Activated CD8-positive, alpha-beta memory T cell treated with anti-CD3 and anti-CD28 coated beads for 1 hour (primary cell): ENCODE data around the gene NF2.

Experiments
- DNase-seq, 2 donors: peaks; one replicate each; pipeline ENCODE4 v3.0.0-alpha.2; 2020; ENCODE audit warnings: low read depth in 1 of 2; ENCODE audit errors: extremely low read depth in 1 of 2

Gene NF2

DNA sequence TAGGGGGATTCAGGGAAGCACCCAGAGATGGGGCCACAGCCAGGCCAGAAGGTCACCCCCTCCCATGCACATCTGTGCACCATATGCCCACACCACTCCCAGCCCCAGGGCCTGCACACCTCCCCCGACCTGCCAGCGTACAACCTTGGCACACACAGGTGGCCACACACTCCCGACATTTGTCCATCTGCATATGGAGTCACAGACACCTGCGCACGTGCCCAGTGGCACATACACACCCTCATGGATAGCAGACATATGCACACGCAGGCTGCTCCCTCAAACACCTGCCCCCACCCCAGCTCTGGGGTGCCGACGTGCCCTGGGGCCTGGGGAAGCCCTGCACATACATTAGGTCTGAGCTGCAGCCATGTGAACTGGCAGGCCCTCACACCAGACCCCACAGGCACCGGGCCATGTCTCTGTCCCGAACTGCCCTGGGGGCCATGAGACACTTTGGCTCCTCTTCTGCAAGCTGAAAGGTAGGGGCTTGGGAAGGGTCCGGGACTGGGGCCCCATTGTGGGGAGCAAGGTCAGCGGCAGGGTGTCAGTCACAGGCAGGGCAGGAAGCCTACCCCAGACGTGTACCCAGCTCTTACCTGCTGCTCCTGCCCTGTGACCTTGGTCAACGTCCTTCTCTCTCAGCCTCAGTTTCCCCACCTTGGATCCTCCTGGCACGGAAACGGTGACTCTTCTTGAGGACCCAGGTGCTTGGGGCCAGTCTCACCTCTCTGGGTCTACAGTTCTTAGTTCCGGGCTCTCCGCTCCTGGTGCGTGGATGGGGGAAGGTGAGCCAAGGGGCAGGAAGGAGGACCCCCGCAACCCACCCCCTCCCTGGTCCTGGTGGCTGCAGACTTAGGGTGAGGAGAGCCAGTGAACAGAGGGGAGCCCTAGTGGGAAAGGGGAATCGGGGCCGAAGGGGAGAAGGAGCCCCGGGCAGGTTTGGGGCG is 115.8 kb downstream of the NF2 start:
- DNase-seq = no peak

DNA sequence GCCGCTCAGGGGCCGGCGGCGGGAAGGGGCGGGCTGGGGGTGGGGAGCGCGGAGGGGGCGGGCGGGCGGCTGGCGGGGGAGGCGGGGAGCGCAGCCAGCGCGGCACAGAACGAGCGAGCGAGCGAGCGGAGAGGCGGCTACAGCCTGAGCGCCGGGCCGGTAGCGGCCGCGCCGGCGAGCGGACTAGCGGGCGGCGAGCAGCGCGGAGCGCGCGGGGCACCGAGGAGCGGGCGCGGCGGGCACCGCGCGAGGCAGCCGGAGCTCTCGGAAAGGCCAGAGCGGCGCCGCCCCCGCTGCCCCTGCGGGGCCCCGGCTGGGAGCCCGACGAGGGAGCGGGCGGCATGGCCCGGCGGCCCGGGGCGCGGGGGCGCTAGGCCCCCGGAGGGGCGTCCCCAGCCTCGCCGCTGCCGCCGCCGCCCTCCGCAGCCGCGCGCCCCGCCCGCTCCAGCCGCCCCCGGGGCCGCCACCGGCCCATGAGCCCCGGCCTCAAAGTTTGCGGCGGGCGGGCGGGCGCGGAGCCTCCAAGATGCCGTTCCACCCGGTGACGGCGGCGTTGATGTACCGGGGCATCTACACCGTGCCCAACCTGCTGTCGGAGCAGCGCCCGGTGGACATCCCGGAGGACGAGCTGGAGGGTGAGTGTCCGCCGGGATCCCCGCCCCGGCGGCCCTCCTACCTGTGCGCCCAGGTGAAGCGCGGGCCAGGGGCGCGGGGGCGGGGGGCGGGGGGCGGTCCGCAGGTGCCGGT is 116.6 kb downstream of the NF2 start, which contains the start of gene CABP7:
Gene CABP7, plus strand, starts transcription at position 105 of the 747 bp plus-strand sequence. Its CDS starts 422 bp downstream, at position 527.
- DNase-seq = no peak

DNA sequence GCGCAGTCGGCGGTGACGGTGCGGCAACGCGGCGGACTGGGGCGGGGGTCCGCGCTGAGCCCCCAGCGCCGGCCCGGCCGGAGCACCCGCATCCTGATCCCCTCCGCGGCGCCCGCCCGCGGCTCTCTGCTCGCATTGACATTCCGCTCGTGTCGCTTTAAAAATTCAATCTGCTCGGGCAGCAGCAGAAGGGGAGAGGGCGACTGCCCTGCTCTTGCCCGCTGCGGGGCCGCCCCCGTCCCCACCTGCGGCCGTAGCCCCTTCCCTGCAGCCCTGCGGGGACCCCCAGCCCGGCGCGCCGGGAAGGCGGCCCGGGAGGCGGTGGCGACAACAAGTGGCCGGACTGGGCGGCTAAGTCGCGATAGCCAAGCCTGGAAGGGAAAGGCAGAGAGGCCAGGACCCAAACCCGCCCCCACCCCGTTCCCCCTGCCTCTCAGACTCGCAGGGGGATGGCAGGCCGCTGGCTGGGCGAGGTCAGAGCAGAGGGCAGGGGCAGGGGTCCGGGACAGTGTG is 117.4 kb downstream of the NF2 start:
- DNase-seq = no peak

DNA sequence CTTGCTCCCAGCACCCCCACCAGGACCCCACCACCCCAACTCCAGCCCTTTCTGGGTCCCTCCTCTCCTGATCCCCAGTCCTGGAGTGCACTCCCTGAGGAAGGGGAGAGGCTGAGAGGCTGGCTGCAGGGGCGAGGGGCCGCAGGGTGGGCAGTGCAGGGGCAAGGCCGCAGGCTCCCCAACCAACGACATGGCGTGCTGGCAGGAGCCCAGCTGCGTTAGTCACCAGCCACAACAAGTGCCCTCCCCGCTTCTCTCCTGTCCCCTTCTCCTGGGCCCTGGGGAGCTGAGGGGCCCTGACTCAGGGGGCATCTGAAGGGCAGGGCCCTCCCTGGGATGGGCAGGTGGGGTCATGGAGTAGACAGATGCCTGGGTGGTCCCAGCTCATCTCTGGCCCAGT is 118.7 kb downstream of the NF2 start:
- no peak for DNase-seq

DNA sequence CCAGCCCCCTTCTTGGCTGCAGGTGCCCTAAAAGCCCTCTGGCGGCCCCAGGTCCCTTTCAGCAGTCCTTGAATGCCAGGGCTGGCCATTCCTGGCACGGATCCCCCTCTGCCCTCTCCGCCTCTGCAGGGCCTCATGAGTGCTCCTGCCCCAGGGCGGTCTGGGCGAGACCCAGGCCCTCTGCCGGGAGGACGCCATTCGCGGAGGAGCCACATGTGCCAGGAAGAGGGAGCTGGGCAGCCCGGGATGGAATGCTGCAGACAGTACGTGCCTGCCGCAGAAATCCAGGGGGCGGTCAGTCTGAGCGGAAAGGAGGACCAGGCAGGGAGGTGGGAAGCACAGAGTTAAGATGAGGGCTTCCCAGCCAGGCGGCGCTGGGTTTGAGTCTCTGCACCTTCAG is 119.2 kb downstream of the NF2 start:
- DNase-seq = no peak

DNA sequence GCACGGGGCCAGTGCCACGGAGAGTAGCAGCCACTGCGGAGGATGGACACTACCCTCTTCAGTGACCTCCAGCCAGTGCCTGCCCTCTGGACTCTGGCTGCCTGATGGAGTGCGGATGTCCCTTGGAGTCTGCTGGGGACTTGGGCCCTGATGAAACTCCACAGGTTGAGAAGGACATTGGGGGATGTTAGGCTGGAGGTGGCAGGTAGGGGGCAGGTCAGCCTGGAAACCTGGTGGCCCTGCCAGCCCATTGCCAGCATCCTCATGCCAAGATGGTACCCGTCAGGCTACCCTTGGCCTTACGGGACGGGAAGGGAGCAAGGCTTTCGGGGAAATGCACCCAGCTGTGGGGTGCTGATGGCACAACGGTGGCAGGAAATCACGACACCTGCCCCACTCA is 120.3 kb downstream of the NF2 start:
- no peak for DNase-seq

DNA sequence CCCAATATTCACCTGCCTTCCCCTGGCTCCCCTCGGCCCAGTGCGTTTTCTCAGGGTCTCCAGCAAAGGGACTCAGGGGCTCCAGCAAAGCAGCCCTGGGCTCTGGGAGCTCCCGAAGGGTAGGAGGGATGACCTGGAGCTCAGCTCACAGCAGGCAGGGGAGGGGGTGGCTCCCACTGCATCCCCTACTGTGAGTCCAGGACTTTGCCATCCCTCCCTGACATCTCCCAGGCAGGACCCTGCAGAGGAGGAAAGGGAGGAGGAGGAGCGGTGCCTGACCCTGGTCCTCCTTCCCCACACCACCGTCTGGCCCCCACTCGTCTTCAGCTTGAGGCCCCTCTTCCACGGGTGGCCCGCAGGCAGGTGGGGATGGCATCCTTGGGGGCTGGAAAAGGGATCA is 121.4 kb downstream of the NF2 start:
- no peak for DNase-seq

DNA sequence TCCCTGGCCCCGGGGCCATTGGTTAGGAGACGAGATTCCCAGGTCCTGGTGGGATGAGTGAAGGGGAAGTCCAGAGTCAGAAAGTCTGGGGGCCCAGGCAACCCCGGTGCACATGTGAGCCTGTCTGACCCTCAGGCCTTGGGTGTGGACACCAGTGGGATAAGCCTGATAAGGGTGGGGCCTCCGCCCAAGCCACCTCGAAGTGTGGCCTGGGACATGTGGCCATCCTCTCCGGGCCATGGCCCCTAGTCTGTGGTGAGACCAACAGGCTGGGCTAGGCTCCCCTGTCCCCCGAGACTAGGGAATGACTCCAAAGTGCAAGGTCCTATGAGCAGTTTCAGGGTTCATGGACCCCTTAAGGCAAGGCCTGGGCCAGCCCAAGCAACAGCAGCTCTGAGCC is 122.7 kb downstream of the NF2 start:
- no peak for DNase-seq

DNA sequence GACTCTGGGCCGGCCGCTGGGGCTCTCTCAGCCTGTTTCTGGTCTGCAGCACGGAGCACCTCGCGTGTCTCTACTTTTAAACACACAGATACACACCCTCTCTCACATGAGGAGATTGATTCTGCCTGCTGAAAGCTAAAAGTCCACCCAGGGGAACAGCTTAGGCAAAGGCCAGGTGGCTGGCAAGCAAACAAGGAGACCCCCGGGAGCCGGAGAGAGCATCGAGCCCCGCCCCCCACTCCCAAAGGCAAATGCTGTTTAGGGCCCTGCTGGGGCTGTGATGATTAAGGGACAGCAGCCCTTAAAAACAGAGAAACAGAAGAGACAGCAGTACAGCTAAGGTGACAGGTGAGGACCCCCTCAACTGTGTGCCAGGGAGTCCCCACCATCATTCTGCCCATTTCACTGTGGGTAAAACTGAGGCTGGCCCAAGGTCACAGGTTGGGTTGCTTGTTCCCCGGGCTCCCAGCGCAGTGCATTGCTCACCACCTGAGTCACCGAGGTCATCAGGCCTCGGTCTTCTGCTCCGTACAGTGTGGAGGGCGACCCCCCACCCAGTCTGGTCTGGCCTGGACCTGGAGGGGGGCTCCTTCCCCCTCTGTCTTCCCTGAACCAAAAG is 123.2 kb downstream of the NF2 start:
- no peak for DNase-seq

DNA sequence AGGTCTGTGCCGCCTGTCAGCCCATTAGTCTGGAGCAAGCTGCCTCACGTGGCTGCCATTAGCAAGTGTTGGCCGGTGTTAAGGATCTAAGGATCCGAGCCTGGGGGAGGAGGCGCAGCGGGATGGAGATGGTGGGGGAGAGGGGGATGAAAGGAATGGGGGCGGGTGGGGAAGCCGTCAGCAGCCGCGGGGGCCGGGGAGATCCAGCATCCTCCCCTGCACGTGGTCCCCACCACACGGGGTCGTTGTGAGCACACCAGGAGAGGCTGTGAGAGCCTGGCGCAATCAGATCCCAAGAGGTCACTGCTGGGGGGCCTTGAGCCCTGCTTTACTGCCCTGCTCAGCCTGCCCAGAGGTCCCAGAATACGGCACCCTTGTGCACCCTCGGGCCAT is 123.7 kb downstream of the NF2 start:
- no peak for DNase-seq

DNA sequence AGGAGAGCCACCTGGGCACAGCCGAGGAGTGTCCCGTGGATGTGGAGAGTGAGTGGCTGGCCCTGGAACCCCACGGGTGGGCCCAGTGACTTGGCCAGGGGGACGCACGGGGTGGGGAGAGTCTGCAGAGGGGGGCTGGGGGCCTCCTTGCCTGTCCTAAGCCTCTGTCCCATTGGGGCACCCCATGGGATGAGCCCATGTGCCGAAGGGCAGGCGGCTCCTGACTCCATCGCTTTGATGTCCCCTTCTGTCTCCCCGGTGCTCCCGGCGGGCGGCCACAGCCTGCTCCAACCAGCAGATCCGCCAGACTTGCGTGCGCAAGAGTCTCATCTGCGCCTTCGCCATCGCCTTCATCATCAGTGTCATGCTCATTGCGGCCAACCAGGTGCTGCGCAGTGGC is 125.7 kb downstream of the NF2 start:
- DNase-seq = no peak

DNA sequence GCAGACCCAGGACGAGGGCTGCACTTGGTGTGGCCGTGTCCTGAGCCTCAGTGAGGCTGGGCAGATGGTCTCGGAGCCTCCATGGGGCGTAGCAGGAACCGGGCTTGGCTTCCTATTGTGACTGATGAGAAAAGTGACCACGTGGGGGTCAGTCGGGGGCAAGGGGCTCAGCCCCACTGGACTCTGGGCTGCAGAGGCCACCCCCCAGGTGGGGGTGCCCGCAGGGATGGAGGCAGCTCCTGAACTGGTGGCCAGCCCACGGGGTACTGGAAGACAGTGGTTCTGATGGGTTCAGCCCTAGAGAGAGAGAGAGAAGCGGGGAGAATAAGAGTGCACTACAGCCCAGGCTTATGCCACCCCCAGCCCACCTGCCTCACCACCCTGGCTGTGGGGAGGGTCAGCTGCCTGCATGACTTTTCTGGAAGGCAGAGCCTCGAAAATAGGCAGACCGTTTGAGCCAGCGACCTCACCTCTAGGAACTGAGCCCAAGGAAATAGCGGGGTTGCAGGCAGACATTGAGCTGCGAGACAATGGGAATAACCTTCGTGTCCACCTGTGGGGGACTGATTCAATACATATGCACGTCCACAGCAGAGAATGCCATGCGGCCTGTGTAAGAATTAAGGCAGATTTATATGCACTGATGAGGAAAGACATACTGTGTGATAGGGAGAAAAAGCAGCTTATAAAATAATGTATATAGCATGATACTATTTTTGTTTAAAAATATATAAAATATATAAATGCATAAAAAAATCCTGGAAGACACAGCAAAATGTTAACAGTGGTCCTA is 127.8 kb downstream of the NF2 start:
- DNase-seq = no peak

DNA sequence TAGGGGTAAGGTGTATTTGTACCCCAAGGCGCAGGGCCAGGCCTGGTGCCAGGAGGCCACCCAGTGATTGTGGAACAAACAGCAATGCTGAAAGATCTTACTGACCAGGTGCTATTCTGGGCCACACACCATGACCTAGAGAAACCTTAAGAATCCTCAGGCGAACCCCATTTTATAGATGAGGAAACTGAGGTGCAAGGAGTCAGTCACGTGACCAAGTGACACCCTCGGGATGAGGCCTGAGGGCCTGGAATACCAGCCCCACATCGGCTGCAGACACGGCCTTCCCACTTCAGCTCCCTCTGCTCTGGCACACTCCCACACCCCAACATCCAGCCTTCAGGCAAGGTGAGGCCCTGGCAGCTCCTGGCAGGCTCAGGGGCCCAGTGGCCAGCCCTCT is 129.4 kb downstream of the NF2 start:
- no peak for DNase-seq

DNA sequence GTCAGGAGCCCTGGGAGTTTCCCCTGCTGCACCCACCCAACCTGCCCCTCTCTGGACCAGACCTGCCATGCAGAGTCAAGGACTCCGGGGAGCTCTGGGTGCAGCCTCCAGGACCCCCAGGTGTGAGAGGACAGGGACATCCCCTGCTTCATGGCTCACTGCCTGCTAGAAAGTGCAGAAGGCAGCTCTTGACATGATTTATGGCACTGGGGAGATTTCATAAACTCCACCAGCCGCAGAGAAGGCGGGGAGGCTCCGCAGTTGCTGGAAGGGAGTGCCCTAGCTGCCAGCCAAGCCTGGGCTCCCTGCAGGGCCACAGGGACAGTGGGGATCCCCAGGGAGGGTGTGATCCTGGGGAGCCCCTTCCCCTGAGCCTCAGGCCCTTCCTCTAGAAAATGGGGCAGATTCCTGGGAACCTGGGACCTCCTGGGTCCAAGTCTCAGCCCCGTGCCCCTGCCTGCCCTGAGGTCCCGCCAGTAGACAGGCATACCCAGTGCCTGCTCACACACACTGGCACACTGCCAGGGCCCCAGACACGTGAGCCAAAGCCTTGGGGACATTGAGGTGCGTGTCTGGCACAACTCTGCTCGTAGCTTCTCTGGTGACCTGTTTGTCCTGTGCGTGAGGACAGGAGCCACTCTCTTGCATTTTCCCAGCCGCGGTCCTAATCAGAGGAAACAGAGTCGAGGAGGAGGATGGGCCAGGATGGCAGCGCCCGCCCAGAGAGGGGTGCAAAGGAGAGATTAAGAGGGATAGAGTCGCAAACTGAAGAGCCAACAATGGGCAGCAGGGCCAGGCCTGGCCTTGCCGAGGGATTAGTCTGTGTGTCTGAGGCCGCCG is 130.1 kb downstream of the NF2 start:
- DNase-seq = no peak

DNA sequence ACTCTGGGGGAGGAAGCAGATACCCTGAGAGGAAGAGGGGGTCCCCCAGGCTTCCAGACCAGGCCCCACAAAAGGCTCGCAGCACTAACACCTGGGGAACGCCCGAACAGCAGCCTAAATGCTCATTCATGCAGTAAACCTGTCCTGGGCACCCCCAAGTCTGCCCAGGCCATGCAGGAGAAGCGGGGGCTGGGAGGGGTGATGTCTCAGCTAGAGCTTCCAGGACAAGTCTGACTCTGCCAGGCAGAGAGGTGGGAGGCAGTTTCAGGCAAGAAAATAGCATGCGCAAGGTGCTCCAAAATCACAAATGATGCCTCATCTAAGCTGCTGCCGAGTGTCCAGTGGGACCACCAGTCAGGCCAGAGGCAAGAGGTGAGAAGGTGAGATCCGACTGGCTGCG is 131.0 kb downstream of the NF2 start:
- no peak for DNase-seq

DNA sequence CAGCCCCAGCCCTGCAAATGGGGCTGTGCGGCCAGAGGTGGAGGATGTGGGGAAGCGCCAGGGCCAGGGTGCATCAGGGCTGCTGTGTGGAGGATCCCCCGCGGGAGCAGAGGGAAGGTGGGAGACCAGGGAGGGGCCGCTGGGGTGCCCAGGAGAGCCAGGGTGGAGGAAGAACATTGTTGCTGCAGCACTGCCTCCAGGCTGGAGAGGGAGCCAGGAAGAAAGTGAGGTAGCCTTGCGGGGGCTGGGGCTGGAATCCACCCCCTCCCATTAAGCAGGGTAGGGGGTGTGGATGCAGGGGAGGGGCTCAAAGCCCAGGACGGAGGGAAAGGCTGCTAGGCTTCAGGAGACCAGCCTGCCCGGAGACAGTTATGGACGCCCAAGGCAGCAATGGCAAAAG is 131.4 kb downstream of the NF2 start:
- no peak for DNase-seq

DNA sequence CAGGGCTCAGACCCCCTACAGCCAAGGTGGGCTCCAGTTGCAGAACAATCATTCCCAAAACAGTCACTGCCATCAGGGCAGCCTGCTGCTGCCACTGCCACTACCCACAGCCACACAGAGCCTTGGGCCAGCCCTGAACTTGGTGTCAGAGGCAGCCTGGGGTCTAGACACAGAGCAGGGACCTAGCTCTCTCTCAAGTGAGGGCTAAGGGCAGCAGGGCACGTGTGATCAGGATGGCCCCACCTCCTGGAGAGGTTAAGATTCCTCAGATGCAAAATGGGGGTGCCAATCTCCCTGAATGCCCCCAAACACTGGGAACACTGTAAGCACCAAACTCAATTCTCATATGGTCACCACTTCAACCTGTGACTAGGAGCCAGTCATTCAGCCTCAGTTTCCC is 132.0 kb downstream of the NF2 start:
- no peak for DNase-seq

DNA sequence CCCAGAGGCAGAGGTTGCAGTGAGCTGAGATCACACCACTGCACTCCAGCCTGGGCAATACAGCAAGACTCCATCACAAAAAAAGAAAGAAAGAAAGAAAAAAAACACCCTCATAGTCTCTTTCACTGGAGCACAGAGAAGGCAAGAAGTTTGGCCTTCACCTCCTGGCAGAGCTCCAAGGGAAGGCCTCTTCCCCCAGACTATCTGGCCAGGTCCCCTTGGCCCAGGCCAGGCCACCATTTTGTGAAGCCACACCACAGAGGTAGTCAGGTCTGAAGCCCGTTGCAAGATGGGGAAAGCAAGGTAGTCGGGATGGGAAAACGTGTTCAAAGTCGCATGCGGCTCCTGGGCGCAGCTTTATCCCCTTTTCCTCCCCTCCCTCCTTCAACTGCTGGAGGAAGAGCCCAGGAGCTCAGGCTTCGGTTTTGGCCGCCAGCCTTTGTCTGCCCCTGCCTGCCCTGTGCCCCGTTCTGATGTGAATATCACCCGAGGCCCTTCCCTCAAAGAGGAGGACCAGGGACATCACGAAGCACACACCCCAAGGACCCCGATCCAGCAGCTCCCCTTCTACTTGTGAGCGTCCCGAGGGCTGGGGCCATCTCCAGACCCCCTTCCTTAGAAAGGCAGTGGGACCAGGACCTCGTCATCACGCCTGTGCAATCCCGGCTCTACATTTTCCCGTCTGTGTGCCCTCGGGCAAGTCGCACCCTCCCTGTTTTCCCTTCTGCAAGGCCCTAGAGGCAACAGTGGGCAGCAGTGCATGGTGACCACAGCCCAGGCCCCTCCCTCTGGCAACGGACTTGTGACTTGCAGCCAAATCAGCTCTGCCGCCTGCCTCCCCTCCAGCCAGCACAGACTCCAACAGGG is 134.1 kb downstream of the NF2 start:
- DNase-seq = no peak
